GM13977 (cell line): ENCODE results near the gene RASAL2.
"Not testable (repeated sequence)": the region's sequence is repeated elsewhere in the genome, so short reads cannot be mapped to it uniquely, and the experiment has no call there.

Experiments used
- DNase-seq: peaks from one replicate; pipeline ENCODE4 v3.0.0; 2012; ENCODE audit warnings: low spot score
- in situ Hi-C: fragments of 300-500 bp; cut with MboI; formaldehyde crosslinking; loops from one replicate; pipeline ENCODE4 v1.12.0; 2022; ENCODE audit warnings: low sequenced_read_pairs, low pct_unique_long_range_greater_than_20kb, mixed read lengths, inconsistent platforms; ENCODE audit not compliant: unreplicated experiment
- TF ChIP-seq, protein P1 (sequence below): IDR thresholded peaks from 2 replicates; pipeline ENCODE4 v1.5.1; 2012; ENCODE audit warnings: mild to moderate bottlenecking, control low read depth; ENCODE audit not compliant: insufficient read depth; ENCODE audit errors: extremely low read depth, missing control alignments

Gene RASAL2

GRCh38 chr1:178345807-178346206 lies 251.9 kb downstream of the RASAL2 start:
- no peak for DNase-seq
- TF ChIP-seq, protein P1, sequence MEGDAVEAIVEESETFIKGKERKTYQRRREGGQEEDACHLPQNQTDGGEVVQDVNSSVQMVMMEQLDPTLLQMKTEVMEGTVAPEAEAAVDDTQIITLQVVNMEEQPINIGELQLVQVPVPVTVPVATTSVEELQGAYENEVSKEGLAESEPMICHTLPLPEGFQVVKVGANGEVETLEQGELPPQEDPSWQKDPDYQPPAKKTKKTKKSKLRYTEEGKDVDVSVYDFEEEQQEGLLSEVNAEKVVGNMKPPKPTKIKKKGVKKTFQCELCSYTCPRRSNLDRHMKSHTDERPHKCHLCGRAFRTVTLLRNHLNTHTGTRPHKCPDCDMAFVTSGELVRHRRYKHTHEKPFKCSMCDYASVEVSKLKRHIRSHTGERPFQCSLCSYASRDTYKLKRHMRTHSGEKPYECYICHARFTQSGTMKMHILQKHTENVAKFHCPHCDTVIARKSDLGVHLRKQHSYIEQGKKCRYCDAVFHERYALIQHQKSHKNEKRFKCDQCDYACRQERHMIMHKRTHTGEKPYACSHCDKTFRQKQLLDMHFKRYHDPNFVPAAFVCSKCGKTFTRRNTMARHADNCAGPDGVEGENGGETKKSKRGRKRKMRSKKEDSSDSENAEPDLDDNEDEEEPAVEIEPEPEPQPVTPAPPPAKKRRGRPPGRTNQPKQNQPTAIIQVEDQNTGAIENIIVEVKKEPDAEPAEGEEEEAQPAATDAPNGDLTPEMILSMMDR: no peak
- in situ Hi-C loops: loop anchor here (25.0 kb wide), 1 partner anchor 166 kb away; the partner anchor contains the start of gene TEX35

GRCh38 chr1:178349801-178350200 lies 255.9 kb downstream of the RASAL2 start:
- DNase-seq: no peak
- in situ Hi-C loops: loop anchor here (25.0 kb wide), 1 partner anchor 162 kb away; the partner anchor contains the start of gene TEX35
- TF ChIP-seq, protein P1: no peak

- in situ Hi-C loops, DNase-seq: not testable (repeated sequence)
These were observed 258.0 kb downstream of the RASAL2 start for GRCh38 chr1:178351911-178352310.

- TF ChIP-seq, protein P1: no peak
- in situ Hi-C loops: no loop called here
These were observed 259.0 kb downstream of the RASAL2 start for GRCh38 chr1:178352790-178353416.

GRCh38 chr1:178353524-178353923 lies 259.6 kb downstream of the RASAL2 start:
- TF ChIP-seq, protein P1: no peak
- no peak for DNase-seq
- in situ Hi-C loops: no loop called here

More at GRCh38 chr1:178352790-178353416, 259.0 kb downstream of the RASAL2 start:
- no peak for DNase-seq

- TF ChIP-seq, protein P1: no peak
- in situ Hi-C loops: no loop called here
These were observed 260.9 kb downstream of the RASAL2 start for GRCh38 chr1:178354816-178355215.

GRCh38 chr1:178356299-178356698 lies 262.4 kb downstream of the RASAL2 start:
- TF ChIP-seq, protein P1: no peak
- DNase-seq: no peak
- in situ Hi-C loops: no loop called here

More at GRCh38 chr1:178354816-178355215, 260.9 kb downstream of the RASAL2 start:
- DNase-seq: no peak
